B cell (primary cell): ENCODE data around the gene AUP1. TPM values are rescaled to one million over a fixed set of nuclear protein-coding genes. Genes with fewer than 3 reads are reported as not detected.
A peak's percentile ranks its signal among the peaks of the same experiment; 100 is the strongest.

Experiments used
- ATAC-seq: fragments of 200-7000 bp; cut with Tn5 transposase; one replicate; pipeline ENCODE4 v1.10.0; 2021; ENCODE audit warnings: low read depth, mild to moderate bottlenecking, moderate number of reproducible peaks, moderate library complexity
- CTCF ChIA-PET: fragments of 350-600 bp; sonication (Branson Sonifier 250); formaldehyde crosslinking; loops from one replicate; lab custom pipeline; 2021; ENCODE audit warnings: antibody characterized with exemption, inconsistent platforms; lab: Charles Lee
- POLR2A ChIA-PET: fragments of 350-600 bp; sonication (Branson Sonifier 250); formaldehyde crosslinking; loops from one replicate; lab custom pipeline; 2021; ENCODE audit warnings: antibody characterized with exemption; lab: Charles Lee
- DNase-seq: peaks from one replicate; pipeline ENCODE4 v3.0.0; 2013
- H2AFZ ChIP-seq: 2 replicates; pipeline ENCODE4 v1.6.1; 2012; ENCODE audit warnings: mild to moderate bottlenecking, low read depth, low read length; ENCODE audit not compliant: insufficient read depth, poor library complexity, severe bottlenecking
- H3K27ac ChIP-seq, 2 donors: 1 replicate in 1 of 2; 2 replicates in 1 of 2; pipeline ENCODE4 v1.5.1; 2012 to 2013; ENCODE audit warnings: low read length in 2 of 2, mild to moderate bottlenecking in 2 of 2, moderate library complexity in 1 of 2
- H3K27me3 ChIP-seq, 4 experiments: fragments of 200-600 bp in 1 of 4; sonication (generic) in 1 of 4; replicated peaks in 1 of 4; 1 replicate in 2 of 4; 2 replicates in 2 of 4; pipeline versions ENCODE4 v1.6.1 to v1.7.0; 2013 to 2016; ENCODE audit warnings: low read length in 3 of 4, mild to moderate bottlenecking in 2 of 4, mixed read lengths in 1 of 4, moderate library complexity in 1 of 4; ENCODE audit not compliant: insufficient read depth in 4 of 4, control insufficient read depth in 3 of 4; ENCODE audit errors: control extremely low read depth in 1 of 4
- H3K36me3 ChIP-seq, 2 experiments: replicated peaks in 1 of 2; 1 replicate in 1 of 2; 2 replicates in 1 of 2; pipeline versions ENCODE4 v1.6.1 to v1.7.1; 2013; ENCODE audit warnings: low read length in 1 of 2; ENCODE audit not compliant: insufficient read depth in 2 of 2, control insufficient read depth in 1 of 2; ENCODE audit errors: control extremely low read depth in 1 of 2, extremely low read depth in 1 of 2
- H3K4me1 ChIP-seq, 2 donors: fragments of 200-600 bp in 1 of 2; sonication (generic) in 1 of 2; 1 replicate in 1 of 2; 2 replicates in 1 of 2; pipeline versions ENCODE4 v1.5.1 to v1.6.1; 2013 to 2017; ENCODE audit warnings: low read length in 2 of 2; ENCODE audit not compliant: control insufficient read depth in 2 of 2, insufficient read depth in 2 of 2
- H3K4me2 ChIP-seq: replicated peaks from 2 replicates; pipeline ENCODE3; 2012; ENCODE audit warnings: mild to moderate bottlenecking, low read depth, low read length; ENCODE audit not compliant: poor library complexity, severe bottlenecking
- H3K4me3 ChIP-seq, 5 experiments: fragments of 200-600 bp in 1 of 5; sonication (generic) in 1 of 5; 1 replicate in 3 of 5; 2 replicates in 2 of 5; pipeline versions ENCODE4 v1.5.1 to v1.7.0; 2011 to 2016; ENCODE audit warnings: low read length in 4 of 5, mild to moderate bottlenecking in 4 of 5, low read depth in 2 of 5, control low read depth in 1 of 5, moderate library complexity in 1 of 5; ENCODE audit not compliant: insufficient read depth in 1 of 5; ENCODE audit errors: control extremely low read depth in 1 of 5, extremely low read depth in 1 of 5
- H3K79me2 ChIP-seq: fragments of 200-600 bp; sonication (generic); one replicate; pipeline ENCODE4 v1.6.0; 2016; ENCODE audit warnings: low read length; ENCODE audit not compliant: control insufficient read depth, insufficient read depth
- H3K9ac ChIP-seq: fragments of 200-600 bp; sonication (generic); 2 replicates; pipeline ENCODE4 v1.6.1; 2017; ENCODE audit warnings: mild to moderate bottlenecking, low read length, moderate library complexity
- H3K9me3 ChIP-seq, 3 donors: one replicate each; pipeline versions ENCODE4 v1.6.1 to v1.7.1; 2013; ENCODE audit warnings: low read length in 2 of 3; ENCODE audit not compliant: control insufficient read depth in 2 of 3, insufficient read depth in 1 of 3; ENCODE audit errors: control extremely low read depth in 1 of 3
- H4K20me1 ChIP-seq: 2 replicates; pipeline ENCODE4 v1.6.0; 2012; ENCODE audit warnings: mild to moderate bottlenecking, low read length; ENCODE audit not compliant: insufficient read depth, control insufficient read depth, poor library complexity, severe bottlenecking
- H3K27ac Mint-ChIP-seq: one replicate; pipeline ENCODE4 v1.8.0; 2021; ENCODE audit warnings: mixed read lengths
- H3K27me3 Mint-ChIP-seq: one replicate; pipeline ENCODE4 v1.8.0; 2021; ENCODE audit warnings: mixed read lengths
- H3K4me1 Mint-ChIP-seq: one replicate; pipeline ENCODE4 v1.8.0; 2021; ENCODE audit warnings: mixed read lengths
- H3K4me3 Mint-ChIP-seq: one replicate; pipeline ENCODE4 v1.8.0; 2021; ENCODE audit warnings: mixed read lengths
- H3K9me3 Mint-ChIP-seq: one replicate; pipeline ENCODE4 v1.8.0; 2022; ENCODE audit warnings: mixed read lengths; ENCODE audit not compliant: insufficient read depth
- CTCF ChIP-seq: fragments of 200-600 bp; IDR thresholded peaks from one replicate; pipeline ENCODE4 v1.8.0; 2022; ENCODE audit warnings: antibody characterized with exemption, mild to moderate bottlenecking
- EZH2 ChIP-seq: IDR thresholded peaks from 2 replicates; pipeline ENCODE4 v1.6.1; 2012; ENCODE audit warnings: borderline replicate concordance, low read depth, mild to moderate bottlenecking, moderate library complexity, low read length; ENCODE audit not compliant: insufficient read depth, poor library complexity, severe bottlenecking
- WGBS: methylation state at CpG from one replicate; pipeline ENCODE4 v1.1.5; 2013; ENCODE audit warnings: missing lambda C conversion rate; ENCODE audit not compliant: insufficient coverage; 5-methylcytosine and 5-hydroxymethylcytosine counted together
- intact Hi-C: fragments of 100-400 bp; cut with micrococcal nuclease; formaldehyde crosslinking; loops from one replicate; pipeline ENCODE4 v1.10.0; 2022
- polyA plus RNA-seq: library from polyadenylated mRNA; depleted of rRNA; stranded (reverse); fragments of >200 nt; gene quantifications from 2 replicates; pipeline ENCODE4 v1.2.3, GENCODE V29; 2012
- total RNA-seq, 2 donors: library from RNA; stranded (reverse); fragments of 120-200 nt in 1 of 2; gene quantifications; 1 replicate in 1 of 2; 2 replicates in 1 of 2; pipeline versions ENCODE4 v1.2.3 to v1.2.4, GENCODE V29; 2013 to 2022

Gene AUP1
- total and polyA plus RNA-seq, 2 donors (not counting 1 experiment from before 2014, with no cell fraction given): 201 to 525 TPM

DNA sequence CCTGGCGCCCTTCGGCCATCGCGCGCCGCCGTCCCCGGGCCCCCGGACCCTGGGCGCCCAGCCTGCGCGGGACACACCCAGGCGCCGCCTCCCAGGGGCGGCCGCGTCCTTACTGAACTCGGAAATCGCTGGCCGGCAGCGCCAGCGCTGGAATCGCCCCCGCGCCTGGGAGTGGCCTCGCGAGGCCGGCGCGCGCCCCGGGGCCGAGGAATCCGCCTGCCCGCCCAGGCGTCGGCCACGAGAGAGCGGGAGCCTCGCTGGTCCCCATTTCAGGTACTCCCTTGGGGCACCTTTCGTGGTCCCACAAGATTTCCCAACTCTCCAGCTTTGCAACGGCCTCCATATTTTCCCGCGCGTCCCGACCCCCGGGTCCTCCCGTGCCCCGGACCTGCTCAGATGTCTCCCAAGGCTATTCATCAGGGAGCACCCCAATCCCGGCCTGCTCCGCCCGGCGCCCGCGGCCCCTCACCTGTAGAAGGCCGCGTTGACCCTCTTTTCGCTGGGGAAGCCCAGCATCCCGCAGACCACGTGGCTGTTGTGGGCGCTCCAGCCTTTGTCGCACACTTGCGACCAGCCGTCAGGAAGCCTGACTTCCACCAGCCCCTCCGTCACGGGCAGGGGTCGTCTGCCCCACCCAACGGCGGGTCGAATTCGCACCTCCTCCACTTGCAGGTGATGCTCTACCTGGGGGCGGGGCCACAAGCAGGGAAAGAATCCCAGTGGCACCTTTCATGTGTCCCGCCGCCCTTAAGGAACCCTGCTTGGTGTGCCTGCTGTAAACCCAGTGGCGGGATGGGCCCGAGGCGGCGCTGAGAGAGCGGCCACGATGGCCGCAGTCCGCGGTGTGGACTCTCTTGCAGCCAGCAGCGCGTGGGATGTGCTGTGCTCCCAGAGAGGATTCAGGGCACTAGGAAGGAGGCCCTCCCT, 19.7 kb upstream of the AUP1 start:
- peaks cover 24 to 35% of the 10 kb centered on the region in 2 donors for H3K4me1 ChIP-seq
- H3K79me2 ChIP-seq: peaks cover 6% of the 10 kb centered on the region
- ChIA-PET CTCF (interaction anchor here (1.1 to 2.5 kb wide), 4 partner anchors 10 to 46 kb away, joined by 3 to 8 read pairs (median 4); no protein-coding TSS in a partner anchor), POLR2A (interaction anchor here (1.6 kb wide), 1 partner anchor 18 kb away, joined by 5 read pairs; no protein-coding TSS in a partner anchor)
- peak overlapping the region; percentile 69 for H3K9ac ChIP-seq
- H4K20me1 ChIP-seq: no peaks in the 10 kb centered on the region
- peak overlapping the region in 4 of 5 experiments; percentile 45 to 73 (median 61) for H3K4me3 ChIP-seq
- H3K27ac Mint-ChIP-seq: no peak overlapping the region
- peaks cover 13% of the 10 kb centered on the region for H3K27me3 Mint-ChIP-seq
- peak; percentile 40 for DNase-seq
- H2AFZ ChIP-seq: peak overlapping the region; percentile 88
- H3K9me3 Mint-ChIP-seq: no peaks in the 10 kb centered on the region
- ATAC-seq: peak; percentile 44
- peak overlapping the region; percentile 94 for H3K4me2 ChIP-seq
- TF ChIP-seq CTCF: no peak
- TF ChIP-seq EZH2: peak; percentile 64
- peak overlapping the region; percentile 80 for H3K4me3 Mint-ChIP-seq
- H3K9me3 ChIP-seq: no peaks in the 10 kb centered on the region
- intact Hi-C loops: no loop called here
- peaks cover 0 to 30% (median 22%) of the 10 kb centered on the region in 4 experiments for H3K27me3 ChIP-seq
- H3K27ac ChIP-seq: no peak overlapping the region
- WGBS: 2% methylated on average over 85 of the region's 85 CpGs
- no peaks in the 10 kb centered on the region for H3K36me3 ChIP-seq
- peaks cover 19% of the 10 kb centered on the region for H3K4me1 Mint-ChIP-seq
